Nephron progenitor cell (in vitro differentiated cells): ENCODE data around the gene ZDHHC21.

Source experiments
- DNase-seq: peaks from one replicate; pipeline ENCODE4 v3.0.0; 2021
- H3K27ac Mint-ChIP-seq: 2 replicates; pipeline ENCODE4 v1.8.0; 2021; ENCODE audit warnings: mild to moderate bottlenecking, moderate library complexity, mixed read lengths
- H3K27me3 Mint-ChIP-seq: 2 replicates; pipeline ENCODE4 v1.8.0; 2021; ENCODE audit warnings: mild to moderate bottlenecking, low read depth, mixed read lengths; ENCODE audit not compliant: poor library complexity
- H3K36me3 Mint-ChIP-seq: 2 replicates; pipeline ENCODE4 v1.8.0; 2021; ENCODE audit warnings: low read depth, mixed read lengths
- H3K4me1 Mint-ChIP-seq: 2 replicates; pipeline ENCODE4 v1.8.0; 2021; ENCODE audit warnings: mixed read lengths
- H3K4me3 Mint-ChIP-seq: 2 replicates; pipeline ENCODE4 v1.8.0; 2021; ENCODE audit warnings: mild to moderate bottlenecking, moderate library complexity, mixed read lengths
- H3K9me3 Mint-ChIP-seq: 2 replicates; pipeline ENCODE4 v1.8.0; 2021; ENCODE audit warnings: mild to moderate bottlenecking, moderate library complexity, mixed read lengths
- TF ChIP-seq, protein P1 (sequence below): fragments of 200-600 bp; sonication (generic); IDR thresholded peaks from 2 replicates; pipeline ENCODE4 v1.5.0; 2021; ENCODE audit warnings: antibody characterized with exemption

Gene ZDHHC21

DNA sequence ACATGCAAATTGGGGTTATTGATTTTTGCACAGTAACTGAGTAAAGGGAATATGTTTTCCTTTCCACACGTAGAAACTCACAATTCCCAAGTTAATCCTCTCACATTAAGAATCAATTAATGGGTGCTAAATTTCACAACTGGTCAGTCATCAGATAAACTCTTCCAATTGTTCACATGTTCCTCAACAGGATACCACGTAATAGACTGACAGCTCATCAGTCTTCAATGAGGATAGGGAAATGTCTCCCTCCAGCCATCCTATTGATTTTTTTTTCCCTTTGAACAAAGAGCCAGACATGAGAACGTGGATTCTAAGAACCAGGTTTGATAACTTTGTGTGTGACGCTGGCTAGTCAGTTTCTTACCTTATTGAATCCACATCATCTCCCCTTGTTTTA lies 30.1 kb upstream of the ZDHHC21 start:
- no peaks in the 10 kb centered on the region for H3K36me3 Mint-ChIP-seq
- H3K27ac Mint-ChIP-seq, result no peak overlapping the region

DNA sequence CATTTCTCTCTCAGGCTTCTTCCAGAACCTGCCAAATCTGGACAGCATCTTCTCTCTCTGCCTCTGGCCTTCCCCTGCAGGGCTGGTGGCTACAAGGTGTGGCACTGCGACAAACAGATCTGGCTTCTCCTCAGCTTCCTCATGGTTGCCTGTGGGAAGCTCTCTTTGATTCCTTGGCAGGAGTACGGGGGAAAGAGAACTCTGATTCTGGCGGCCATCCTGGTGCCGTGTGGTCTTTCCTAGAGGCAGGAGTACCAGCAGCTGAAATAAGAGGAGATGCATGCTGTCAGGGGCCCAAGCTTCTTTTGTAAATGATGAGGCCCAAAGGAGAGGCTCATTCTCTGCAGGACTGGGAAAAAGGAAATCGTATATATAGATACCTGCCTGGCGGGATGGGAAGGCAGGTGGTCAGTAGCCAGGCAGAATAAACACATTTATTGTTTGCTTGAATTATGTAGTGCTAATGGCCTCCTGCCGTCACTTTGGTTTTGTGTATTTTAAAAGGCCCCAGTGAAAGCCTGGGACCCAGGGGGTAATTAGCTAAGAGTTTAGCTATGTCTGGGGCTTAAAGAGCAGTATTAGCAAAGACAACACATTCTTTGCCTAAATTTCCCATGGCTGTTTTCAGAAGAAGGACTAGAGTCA lies 29.3 kb upstream of the ZDHHC21 start, which contains the start of gene CER1:
Gene CER1, minus strand, starts transcription at position 343 of the 645 bp plus-strand sequence. Its CDS starts 61 bp downstream, at position 282.
- Mint-ChIP-seq H3K27me3 (peaks cover 87% of the 10 kb centered on the region), H3K4me1 (peaks cover 17% of the 10 kb centered on the region), H3K9me3 (no peaks in the 10 kb centered on the region), H3K27ac (no peak within 1 kb of the TSS), H3K36me3 (no peaks in the 10 kb centered on the region), H3K4me3 (no peak within 1 kb of the TSS)
- DNase-seq, result no peak
- TF ChIP-seq, protein P1, sequence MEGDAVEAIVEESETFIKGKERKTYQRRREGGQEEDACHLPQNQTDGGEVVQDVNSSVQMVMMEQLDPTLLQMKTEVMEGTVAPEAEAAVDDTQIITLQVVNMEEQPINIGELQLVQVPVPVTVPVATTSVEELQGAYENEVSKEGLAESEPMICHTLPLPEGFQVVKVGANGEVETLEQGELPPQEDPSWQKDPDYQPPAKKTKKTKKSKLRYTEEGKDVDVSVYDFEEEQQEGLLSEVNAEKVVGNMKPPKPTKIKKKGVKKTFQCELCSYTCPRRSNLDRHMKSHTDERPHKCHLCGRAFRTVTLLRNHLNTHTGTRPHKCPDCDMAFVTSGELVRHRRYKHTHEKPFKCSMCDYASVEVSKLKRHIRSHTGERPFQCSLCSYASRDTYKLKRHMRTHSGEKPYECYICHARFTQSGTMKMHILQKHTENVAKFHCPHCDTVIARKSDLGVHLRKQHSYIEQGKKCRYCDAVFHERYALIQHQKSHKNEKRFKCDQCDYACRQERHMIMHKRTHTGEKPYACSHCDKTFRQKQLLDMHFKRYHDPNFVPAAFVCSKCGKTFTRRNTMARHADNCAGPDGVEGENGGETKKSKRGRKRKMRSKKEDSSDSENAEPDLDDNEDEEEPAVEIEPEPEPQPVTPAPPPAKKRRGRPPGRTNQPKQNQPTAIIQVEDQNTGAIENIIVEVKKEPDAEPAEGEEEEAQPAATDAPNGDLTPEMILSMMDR, result no peak

More for the DNA sequence above, 30.1 kb upstream of the ZDHHC21 start:
- Mint-ChIP-seq H3K4me1 (peaks cover 17% of the 10 kb centered on the region), H3K27me3 (peaks cover 84% of the 10 kb centered on the region), H3K4me3 (no peak overlapping the region), H3K9me3 (no peaks in the 10 kb centered on the region)
- no peak for DNase-seq
- TF ChIP-seq, protein P1, result no peak

DNA sequence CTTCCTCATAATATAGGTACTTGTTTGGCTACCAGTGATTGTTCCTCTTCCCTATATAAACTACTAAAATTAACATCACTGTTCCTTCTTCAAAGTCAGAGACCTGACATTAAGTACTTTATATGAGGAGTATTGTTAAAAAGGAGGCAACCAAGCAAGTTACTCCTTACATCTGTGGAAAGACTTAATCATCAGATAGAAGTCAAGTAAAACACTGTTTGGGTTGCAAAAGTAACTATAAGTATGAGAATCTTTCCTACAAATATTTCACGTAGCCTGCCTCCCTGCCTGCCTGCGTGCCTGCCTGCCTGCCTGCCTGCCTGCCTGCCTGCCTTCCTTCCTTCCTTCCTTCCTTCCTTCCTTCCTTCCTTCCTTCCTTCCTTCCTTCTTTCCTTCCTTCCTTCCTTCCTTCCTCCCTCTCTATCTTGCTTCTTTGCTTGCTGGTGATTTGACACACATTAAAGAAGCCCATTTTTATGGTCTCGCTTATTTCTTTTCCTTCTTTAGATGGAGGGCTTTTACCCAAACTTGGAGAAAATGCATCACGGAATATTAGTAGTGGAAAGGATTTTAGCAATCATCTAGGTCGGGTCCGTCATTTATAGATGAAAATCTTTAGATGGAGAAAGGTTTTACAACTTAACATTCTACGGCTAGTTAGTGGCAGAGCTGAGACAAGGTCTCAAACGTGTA lies 26.1 kb upstream of the ZDHHC21 start:
- Mint-ChIP-seq H3K27ac (no peak overlapping the region), H3K4me1 (peaks cover 17% of the 10 kb centered on the region), H3K4me3 (no peak overlapping the region), H3K9me3 (no peaks in the 10 kb centered on the region), H3K27me3 (peaks cover 73% of the 10 kb centered on the region), H3K36me3 (no peaks in the 10 kb centered on the region)
- DNase-seq, result no peak
- TF ChIP-seq, protein P1, result no peak

DNA sequence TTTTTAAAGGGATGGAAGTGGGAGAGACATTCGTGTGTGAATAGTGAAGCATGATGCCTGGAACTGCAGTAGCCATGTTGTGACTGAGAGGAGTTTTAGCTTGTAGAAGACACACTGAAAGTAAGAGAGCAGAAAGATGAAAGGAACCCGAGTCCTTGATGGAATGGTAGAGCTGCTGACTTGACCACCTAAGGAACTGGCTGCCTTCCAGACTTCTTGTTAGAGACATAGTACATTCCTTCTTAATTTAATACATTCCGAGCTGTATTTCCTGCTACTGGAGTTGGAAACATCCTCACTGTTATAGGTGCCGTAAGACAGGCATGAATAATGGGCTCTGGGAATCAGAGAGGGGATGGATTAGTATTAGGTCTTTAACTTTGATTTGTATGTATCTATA lies 21.9 kb upstream of the ZDHHC21 start:
- Mint-ChIP-seq H3K9me3 (peaks cover 5% of the 10 kb centered on the region), H3K4me3 (no peak overlapping the region), H3K36me3 (peaks cover 2% of the 10 kb centered on the region), H3K27ac (no peak overlapping the region), H3K4me1 (no peaks in the 10 kb centered on the region), H3K27me3 (peaks cover 38% of the 10 kb centered on the region)
- TF ChIP-seq, protein P1, result no peak
- DNase-seq, result no peak

DNA sequence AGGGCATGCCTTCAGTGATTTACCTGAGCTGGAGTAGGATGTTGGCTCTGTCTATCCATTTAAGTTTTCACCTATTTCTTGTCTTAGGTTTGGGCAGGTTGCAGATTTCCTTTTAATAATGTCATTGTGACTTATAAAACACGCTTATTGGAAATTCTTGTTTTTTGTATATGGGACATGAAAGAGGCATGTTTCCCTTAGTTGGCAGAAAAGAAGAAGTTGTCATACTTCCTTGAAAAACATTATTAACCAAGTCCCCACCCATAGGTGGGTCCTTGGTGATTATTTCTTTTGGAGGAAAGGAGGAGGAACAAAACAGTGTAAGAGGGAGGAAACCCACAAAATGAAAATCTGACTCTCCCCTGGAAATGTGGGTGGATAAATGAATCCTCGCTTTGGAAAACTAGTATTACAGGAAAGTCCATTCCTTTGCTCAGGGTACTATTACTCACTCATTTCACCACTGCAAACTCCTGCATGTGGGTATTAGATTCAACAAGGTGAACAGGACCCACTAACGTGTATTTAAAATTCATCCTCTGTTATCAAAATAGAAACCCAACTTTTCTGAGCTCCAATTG lies 20.0 kb upstream of the ZDHHC21 start:
- Mint-ChIP-seq H3K4me3 (no peak overlapping the region), H3K9me3 (peaks cover 23% of the 10 kb centered on the region), H3K4me1 (no peaks in the 10 kb centered on the region), H3K27me3 (peaks cover 20% of the 10 kb centered on the region), H3K36me3 (peaks cover 16% of the 10 kb centered on the region), H3K27ac (no peak overlapping the region)
- DNase-seq, result no peak
- TF ChIP-seq, protein P1, result no peak
